ENCODE measurements around the gene CRNKL1. TPM values are rescaled to one million over a fixed set of nuclear protein-coding genes. Genes with fewer than 3 reads are reported as not detected.

Gene CRNKL1
- total and polyA plus RNA-seq, 2 of the 4 experiments (the other 2 are of a cell fraction): 7.4 to 20.1 TPM

GRCh38 chr20:20092827-20093226 lies 40.6 kb upstream of the CRNKL1 start:
- no peak overlapping the region for H4K8ac ChIP-seq (ENCODE audit: low read depth in 2 of 2, low read length in 2 of 2)
- TF ChIP-seq FOS (IDR thresholded peaks at IDR 0.05; ENCODE audit: low read depth, low read length) (no peak), MAFK (IDR thresholded peaks at IDR 0.05; ENCODE audit: low read depth, low read length) (no peak), RAD21 (IDR thresholded peaks at IDR 0.05; ENCODE audit: low read length) (no peak), NFE2L2 (IDR thresholded peaks at IDR 0.05; ENCODE audit: low read depth, low read length) (no peak), RCOR1 (IDR thresholded peaks at IDR 0.05; ENCODE audit: insufficient replicate concordance, low read length) (no peak), CHD1 (IDR thresholded peaks at IDR 0.05; ENCODE audit: low read depth, low read length) (no peak), USF2 (IDR thresholded peaks at IDR 0.05; ENCODE audit: low read depth, low read length) (no peak), MXI1 (IDR thresholded peaks at IDR 0.05; ENCODE audit: borderline replicate concordance, low read depth, low read length) (no peak), BHLHE40 (IDR thresholded peaks at IDR 0.05; ENCODE audit: low read depth, low read length) (no peak), POLR2A (IDR thresholded peaks at IDR 0.05; ENCODE audit: low read depth, low read length) (no peak), CEBPB (IDR thresholded peaks at IDR 0.05; ENCODE audit: low read depth, low read length) (no peak), SMC3 (IDR thresholded peaks at IDR 0.05; ENCODE audit: low read depth, low read length) (no peak), ELK1 (IDR thresholded peaks at IDR 0.05; ENCODE audit: borderline replicate concordance, low read depth, low read length) (no peak), MAZ (IDR thresholded peaks at IDR 0.05; ENCODE audit: borderline replicate concordance, low read depth, low read length) (no peak), CTCF (conservative IDR thresholded peaks at IDR 0.05; ENCODE audit: low read depth, low read length) (no peak), RFX5 (IDR thresholded peaks at IDR 0.05; ENCODE audit: low read depth, low read length) (no peak)
- no peak overlapping the region for H2BK120ac ChIP-seq (ENCODE audit: low read depth, low read length)
- no peak overlapping the region for H2BK20ac ChIP-seq (ENCODE audit: low read depth, low read length)
- H3K23ac ChIP-seq (ENCODE audit: low read depth, low read length): no peak overlapping the region
- H4K5ac ChIP-seq (ENCODE audit: low read depth, low read length): no peak overlapping the region
- no peaks in the 10 kb centered on the region for H3K9me1 ChIP-seq (ENCODE audit: insufficient read depth, low read length)
- H2AFZ ChIP-seq (replicated peaks; ENCODE audit: low read length, poor library complexity): no peak overlapping the region
- no peak overlapping the region for H3K27ac ChIP-seq (ENCODE audit: insufficient read depth, low read length)
- H3K4me2 ChIP-seq (ENCODE audit: low read depth, low read length): no peak overlapping the region
- no peak overlapping the region for H3K4ac ChIP-seq (ENCODE audit: low read depth, low read length)
- WGBS, 2 experiments (ENCODE audit: extremely low coverage in 2 of 2, insufficient read length in 1 of 2): 68% methylated on average over 3 of the region's 4 CpGs; no CpG with 5 or more reads in 1 of the 2 experiments
- H3K4me3 ChIP-seq (ENCODE audit: insufficient read depth, low read depth, low read length): no peak overlapping the region
- in situ Hi-C loops (cut with MboI; ENCODE audit: low sequenced_read_pairs) (no loop called here), dilution Hi-C loops (cut with HindIII; ENCODE audit: low sequenced_read_pairs, unreplicated experiment) (no loop called here), intact Hi-C loops (cut with micrococcal nuclease) (no loop called here)
- POLR2A ChIA-PET (ENCODE audit: unreplicated experiment): no interaction called here
- H3K79me1 ChIP-seq (ENCODE audit: low read depth in 1 of 2, low read length in 2 of 2): no peaks in the 10 kb centered on the region
- no peak overlapping the region for H3K9ac ChIP-seq (ENCODE audit: low read depth, low read length)
- H3K14ac ChIP-seq (replicated peaks; ENCODE audit: low read depth, low read length): no peak overlapping the region
- H2AK9ac ChIP-seq (replicated peaks; ENCODE audit: low read depth, low read length, poor library complexity): no peak overlapping the region
- H2BK5ac ChIP-seq (ENCODE audit: low read depth, low read length, poor library complexity, severe bottlenecking): no peak overlapping the region
- H2AK5ac ChIP-seq (ENCODE audit: low read depth, low read length): no peak overlapping the region
- ATAC-seq (ENCODE audit: low read depth) (no peak), DNase-seq (no peak)
- H3K56ac ChIP-seq (ENCODE audit: extremely low read depth, insufficient read depth, low read length): no peak overlapping the region
- CTCF ChIA-PET: no interaction called here
- H4K20me1 ChIP-seq (ENCODE audit: insufficient read depth, low read length): no peaks in the 10 kb centered on the region
- no peaks in the 10 kb centered on the region for H3K9me3 ChIP-seq (ENCODE audit: control insufficient read depth, insufficient read depth, low read length)
- no peak overlapping the region for H2BK15ac ChIP-seq (ENCODE audit: low read depth, low read length)
- no peak overlapping the region for H4K91ac ChIP-seq (ENCODE audit: insufficient read depth, low read depth, low read length)
- H3K27me3 ChIP-seq (ENCODE audit: control insufficient read depth, insufficient read depth, low read length): peaks cover 11% of the 10 kb centered on the region
- no peaks in the 10 kb centered on the region for H3K4me1 ChIP-seq (ENCODE audit: control insufficient read depth, insufficient read depth, low read length)
- no peaks in the 10 kb centered on the region for H3K36me3 ChIP-seq (ENCODE audit: control insufficient read depth, insufficient read depth, low read length)
- H3K18ac ChIP-seq (ENCODE audit: low read depth, low read length): no peak overlapping the region
- BruUV-seq (replicated peaks): no TSS peak
